GM21360 (cell line): ENCODE results near the gene HCFC2.

ENCODE experiments used
- ATAC-seq: cut with Tn5 transposase; IDR thresholded peaks from one replicate; pipeline ENCODE4 v1.9.1; 2021; ENCODE audit warnings: mild to moderate bottlenecking, moderate library complexity; ENCODE audit not compliant: unreplicated experiment

HCFC2 gene

DNA sequence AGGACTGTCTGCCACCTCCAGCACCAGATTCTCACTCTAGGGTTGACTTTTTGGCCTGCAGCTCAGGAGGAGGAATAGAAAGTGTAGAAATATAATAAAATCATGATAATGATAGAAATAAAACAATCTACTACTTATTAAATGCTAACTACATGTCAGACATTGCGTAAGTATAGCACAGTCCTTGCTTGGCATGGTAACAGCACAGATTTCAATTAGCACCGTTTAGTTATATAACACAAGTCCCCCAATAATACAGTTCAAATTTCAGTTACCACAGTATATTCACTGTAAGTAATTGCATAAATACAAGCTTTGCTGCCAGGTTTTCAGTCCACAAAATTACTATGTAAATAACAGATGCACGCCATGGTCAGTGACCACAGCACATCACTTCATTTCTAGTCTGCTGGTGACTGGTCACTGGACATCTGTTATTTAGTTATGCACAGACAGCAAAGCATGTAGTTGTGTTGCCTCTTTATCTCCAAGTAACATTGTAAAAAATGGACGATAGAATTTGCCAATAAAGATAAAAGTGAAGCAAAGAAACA, 7.8 kb upstream of the HCFC2 start:
- no peak for ATAC-seq

DNA sequence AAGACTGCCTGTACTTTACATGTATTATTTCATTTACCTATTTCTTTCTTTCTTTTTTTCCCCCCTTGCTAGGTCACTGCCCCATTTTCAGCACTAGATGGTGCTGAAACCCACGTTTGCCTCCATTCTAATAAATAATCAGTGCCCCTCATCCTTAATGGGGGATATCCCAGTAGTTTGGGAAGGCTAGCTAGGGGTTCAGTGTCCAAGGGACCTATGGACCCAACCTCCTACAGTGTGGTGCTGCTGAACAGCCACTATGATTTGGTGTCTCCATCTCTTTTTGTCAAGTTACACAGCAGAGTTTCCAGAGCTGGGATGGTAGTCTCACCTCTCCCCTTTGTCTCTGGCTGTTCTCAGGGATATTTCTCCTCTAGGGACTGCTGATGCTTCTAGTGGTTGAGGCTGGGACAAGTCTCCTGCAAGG, 6.5 kb upstream of the HCFC2 start:
- no peak for ATAC-seq

DNA sequence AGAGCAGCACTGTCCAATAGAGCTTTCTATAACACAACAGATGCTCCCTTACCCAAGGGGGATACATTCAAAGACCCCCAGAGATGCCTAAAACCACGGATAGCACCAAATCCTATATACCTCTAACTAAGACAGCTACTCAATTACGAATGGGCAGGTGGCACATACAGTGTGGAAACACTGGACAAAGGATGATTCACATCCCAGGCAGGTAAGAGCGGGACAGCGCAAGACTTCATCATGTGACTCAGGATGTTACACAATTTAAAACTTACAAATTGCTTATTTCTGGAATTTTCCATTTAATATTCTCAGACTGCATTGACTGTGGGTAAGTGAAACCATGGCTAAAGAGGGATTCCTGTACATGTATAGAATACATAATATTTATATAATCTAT, 5.5 kb upstream of the HCFC2 start:
- ATAC-seq: no peak

DNA sequence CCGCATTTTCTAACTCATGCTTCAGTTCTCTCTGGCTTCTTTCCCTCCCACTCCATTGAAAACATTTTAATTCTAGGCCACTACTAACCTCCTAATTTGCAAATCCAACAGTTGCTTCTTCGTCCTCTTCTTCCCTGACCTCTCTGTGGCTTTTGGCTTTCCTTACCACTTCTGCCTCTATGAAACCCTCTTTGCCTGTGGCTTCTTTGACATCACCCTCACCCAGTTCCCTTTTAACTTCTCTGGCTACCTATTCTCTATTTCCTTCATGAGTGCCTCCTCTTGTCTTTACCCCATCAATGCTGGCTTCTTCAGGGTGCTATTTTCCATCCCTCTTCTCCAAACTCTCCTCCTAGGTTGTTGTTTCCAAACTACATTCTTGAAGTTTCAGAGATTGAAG, 4.4 kb upstream of the HCFC2 start:
- ATAC-seq: no peak

DNA sequence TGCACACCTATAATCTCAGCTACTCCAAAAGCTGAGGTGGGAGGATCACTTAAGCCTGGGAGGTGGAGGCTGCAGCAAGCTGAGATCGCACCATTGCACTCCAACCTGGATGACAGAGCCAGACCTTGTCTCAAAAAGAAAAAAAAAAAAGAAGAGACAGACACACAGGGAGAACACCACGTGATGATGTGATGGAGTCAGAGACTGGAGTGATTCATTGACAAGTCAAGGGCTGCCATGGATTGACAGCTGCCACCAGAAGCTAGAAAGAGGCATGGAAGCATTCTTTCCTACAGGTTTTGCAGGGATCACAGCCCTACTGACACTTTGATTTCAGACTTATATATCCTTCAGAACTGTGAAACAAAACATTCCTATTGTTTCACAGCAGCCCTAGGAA, 3.5 kb upstream of the HCFC2 start:
- ATAC-seq: no peak

DNA sequence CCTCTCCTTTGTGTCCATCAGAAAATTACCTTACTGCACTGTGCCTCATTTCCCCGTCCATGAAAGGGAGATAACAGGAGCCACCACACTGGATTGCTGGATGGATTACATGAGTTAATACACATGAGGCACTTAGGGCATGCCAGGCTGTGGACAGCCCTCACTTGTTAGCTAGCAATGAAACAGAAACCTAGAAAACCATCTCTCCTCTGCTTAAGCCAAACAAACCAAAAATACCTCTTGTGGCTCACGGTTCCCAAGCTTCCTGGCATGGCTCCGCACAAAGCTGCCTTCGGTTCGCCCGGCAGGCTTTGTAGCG, 660 bp upstream of the HCFC2 start:
- peak; percentile 23 for ATAC-seq

DNA sequence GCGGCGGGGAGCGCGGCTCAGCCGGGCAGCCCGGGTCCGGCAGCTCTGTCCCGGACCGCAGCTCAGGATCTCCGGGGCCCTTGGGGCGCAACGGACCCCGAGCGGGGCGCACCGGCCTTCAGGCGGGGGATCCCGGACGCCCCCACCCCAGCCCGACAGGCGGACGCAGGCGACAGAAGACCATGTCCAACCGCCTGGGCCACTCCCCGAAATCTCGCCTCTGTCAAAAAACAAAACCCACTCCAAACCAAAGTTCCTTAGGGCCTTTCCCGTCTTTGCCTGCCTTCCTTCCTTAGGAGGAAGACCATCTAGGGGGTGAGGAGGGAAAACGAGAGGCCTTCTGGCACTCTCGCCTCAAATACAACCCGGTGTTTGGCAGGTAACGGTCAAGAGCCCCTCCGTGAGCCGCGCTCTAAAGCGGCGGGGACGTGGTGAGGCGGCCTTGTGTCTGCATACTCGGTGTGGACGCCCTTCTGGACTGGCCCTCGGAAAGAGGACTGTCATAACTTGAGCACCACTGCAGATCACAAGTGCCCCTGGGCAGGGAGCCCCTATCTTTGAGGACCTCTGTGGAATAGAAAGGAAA, 604 bp downstream of the HCFC2 start:
- ATAC-seq: peak; percentile 1

DNA sequence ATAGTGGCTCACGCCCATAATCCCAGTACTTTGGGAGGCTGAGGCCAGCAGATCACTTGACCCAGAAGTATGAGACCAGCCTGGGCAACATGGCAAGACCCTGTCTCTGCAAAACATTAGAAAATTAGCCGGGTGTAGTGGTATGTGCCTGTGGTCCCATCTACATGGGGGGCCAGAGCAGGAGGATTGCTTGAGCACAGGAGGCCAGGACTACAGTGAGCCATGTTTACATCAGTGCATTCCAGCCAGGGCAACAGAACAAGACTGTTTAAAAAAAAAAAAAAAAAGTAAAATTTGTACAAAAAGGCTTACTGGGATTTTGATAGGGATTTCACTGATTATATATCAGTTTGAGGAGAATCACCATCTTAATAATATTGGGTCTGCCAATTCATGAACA, 7.8 kb downstream of the HCFC2 start:
- ATAC-seq: no peak

DNA sequence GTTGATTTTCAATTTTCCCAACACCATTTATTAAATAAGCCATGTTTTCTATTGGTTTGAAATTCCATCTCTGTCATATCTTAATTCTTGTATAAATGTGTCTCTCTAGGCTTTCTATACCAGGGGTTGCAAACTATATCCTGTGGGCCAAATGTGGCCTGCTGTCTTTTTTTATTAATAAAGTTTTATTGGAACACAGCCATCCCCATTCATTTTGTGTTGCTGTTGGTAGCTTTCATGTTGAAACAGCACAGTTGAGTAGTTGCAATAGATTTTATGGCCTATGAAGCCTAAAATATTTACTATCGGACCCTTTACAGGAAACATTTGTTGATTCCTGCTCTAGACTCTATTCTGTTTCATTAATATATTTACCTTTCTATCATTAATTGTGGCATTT, 9.4 kb downstream of the HCFC2 start:
- no peak for ATAC-seq

DNA sequence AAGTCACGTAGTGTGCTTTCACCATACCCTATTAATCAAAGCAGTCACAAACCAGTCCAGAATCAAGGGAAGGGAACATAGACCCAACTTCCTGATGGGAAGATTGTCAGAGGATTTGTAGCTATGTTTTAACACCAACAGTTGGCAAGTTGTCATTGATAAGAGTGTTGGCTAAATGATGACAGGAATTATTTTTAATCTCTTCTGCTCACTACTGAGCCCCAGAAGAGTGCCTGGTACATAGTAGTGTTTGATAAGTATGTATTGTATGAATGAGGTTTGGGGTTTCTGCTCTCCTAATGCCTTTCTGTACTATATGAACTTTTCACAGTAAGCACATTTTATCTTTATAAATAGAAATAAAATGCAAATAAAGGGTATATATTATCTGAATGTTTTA, 14.7 kb downstream of the HCFC2 start:
- ATAC-seq: no peak

DNA sequence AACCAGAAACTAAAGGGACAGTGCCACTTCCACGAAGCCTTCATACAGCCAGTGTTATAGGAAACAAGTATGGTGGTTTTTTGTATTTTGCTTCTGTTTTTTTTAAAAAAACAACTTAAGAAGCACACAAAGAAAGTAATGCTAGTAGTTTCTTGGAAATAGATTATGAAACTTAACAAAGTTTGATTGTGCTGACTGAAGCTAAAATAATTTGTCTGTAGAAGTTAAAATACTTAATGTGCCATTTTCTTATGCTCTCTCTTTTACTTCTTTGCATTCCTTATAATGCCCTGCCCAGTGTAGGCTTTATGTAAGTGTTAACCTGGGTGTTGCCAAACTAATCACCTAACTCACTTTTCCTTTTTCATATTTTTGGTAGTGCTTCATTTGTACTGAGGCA, 16.4 kb downstream of the HCFC2 start:
- no peak for ATAC-seq

DNA sequence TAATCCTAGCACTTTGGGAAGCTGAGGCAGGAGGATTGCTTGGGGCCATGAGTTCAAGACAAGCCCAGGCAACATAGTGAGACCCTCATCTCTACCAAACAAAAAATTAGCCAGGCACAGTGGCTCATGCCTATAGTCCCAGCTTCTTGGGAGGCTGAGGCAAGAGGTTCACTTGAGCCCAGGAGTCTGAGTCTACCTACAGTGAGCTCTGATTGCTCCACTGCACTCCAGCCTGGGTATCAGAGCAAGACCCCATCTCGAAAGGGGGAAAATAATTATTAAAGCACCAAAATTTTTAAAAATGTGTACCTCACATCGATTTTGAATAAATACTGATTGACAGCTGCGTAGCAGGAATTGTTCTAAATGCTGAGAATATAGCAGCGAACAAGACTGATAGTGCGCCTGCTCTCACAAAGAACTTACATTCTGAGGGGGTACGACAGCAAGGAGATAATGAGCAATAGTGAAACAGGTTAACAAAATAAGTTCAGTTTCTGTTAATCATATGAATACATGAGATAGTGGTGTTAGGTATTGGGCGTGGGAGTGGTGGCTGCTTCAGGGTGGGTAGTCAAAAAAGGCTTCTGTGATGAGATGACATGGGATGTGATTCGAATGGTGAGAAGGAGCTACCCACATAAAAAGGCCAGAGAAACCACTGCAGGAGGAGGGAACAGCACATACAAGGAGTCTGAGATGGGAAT, 19.6 kb downstream of the HCFC2 start:
- peak; percentile 88 for ATAC-seq

DNA sequence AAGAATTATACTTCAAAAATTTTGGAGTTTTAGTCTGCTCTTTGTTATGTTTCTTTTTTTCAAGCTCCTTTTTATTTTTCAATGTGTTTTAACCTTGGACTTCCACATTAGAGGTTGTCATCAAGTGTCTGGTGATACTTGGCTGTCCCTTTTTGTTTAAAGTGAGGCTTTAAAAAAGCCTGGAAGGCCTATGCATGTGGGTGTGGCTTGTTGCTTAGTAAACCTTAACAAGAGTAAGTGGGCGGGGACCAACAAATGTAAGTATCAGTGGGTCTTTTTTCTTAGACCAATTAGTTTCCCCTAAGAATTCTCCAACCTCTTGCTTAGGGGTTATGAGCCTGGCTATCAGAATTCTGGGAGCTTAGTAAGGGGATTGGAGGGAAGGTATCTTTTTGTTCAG, 26.4 kb downstream of the HCFC2 start:
- no peak for ATAC-seq

DNA sequence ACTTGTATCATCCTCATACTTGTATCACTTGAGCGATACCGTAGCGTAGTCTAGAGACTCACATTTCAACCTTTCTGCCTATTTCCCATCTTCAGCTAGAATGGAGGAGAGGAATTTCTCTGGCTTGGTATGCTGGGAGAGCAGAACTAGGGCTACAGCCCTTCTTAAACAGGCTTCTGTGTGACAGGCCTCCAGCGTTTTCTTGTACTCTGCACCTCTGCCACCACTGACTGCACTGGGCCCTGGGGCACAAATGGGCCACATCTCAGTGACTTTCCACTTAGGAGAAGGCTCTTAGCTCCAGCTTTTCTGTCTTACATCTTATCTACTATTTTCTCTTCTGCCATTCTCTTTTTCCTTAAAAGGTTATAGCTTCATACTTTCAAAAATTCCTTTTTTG, 26.8 kb downstream of the HCFC2 start:
- no peak for ATAC-seq

DNA sequence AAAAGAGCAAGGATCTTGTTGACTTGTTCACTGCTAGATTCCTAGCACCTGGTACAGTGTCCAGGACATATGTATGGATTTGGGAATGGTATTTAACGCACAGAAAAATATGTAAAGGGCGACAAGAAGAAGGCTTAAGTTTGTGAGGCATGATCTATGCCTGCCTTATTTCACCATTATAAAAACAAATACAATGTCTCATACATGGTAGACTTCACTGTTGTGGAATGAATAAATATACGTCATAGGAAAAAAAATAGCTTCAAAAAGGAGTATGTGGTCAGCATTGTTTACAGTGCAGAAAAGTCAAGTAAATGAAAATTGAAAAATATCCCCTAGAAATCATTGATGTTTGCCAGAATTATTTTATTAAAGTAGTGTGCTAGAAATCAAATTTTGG, 30.0 kb downstream of the HCFC2 start:
- no peak for ATAC-seq

DNA sequence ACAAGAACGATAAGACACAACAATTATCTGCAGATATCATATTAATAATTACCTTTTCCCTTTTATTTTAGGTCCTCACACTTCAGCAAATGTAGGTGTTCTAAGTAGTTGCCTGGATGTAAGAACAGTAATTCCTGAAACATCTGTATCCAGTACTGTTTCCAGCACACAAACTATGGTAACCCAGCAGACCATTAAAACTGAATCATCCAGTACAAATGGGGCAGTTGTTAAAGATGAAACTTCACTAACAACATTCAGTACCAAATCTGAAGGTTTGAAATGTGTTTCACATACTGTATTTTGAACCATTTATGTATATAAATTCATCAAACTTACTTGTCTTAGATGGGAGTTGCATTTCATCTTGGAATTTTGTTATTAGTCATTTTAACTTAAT, 31.0 kb downstream of the HCFC2 start:
- no peak for ATAC-seq

DNA sequence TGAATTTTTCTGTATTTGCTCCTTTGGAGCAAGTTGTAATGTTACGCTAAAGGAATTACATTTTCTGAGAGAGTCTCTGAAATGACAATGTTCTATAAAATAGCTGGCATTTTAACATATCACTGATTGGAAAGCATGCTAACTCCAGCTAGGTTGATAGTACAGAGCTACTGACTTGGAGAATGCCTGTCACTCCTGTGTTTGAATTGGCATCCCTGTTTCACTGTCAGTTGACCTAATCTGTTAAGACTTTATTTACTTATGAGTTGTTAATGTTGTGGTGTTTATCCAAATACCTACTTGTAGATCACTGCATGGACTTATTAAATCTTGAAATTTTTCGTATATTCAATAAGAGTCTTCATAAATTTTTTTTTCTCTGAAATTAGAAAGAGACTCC, 33.6 kb downstream of the HCFC2 start:
- no peak for ATAC-seq

DNA sequence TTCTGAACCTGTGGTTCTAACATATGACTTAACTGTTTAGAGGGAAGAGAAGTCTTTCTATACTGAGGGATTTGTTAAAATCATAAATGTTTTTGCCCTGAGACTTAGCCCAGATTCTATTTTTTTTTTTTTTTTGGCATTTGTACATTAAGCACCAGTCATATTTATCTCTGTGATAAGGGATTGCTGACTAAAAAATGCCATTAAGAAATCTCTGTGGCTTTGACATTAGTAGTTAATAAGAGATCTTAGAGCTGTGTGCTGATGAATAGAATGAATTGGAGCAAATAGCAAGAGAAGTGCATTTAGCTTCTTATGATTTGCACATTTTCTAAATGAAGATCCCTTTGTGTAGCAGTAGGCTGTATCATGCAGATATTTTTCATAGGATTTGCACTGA, 41.1 kb downstream of the HCFC2 start:
- ATAC-seq: no peak

DNA sequence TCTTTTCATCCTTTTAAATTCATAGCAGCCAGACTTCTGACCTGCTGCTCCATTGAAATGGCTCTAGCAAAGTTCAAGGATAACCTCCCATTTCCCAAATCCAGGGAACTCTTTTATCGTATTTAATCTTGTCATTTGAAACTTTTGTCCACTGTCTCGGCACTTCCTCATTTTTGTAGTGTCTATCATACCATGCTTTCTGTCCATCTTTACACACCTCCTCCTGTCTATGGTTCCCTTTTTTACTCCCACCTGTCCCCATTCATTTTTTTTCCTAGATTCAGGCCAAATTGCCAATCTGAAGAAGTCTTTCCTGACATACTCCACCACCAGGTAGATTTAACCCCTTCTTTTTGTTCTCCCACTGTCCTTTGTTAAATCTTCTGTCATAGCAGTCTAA, 42.6 kb downstream of the HCFC2 start:
- no peak for ATAC-seq

DNA sequence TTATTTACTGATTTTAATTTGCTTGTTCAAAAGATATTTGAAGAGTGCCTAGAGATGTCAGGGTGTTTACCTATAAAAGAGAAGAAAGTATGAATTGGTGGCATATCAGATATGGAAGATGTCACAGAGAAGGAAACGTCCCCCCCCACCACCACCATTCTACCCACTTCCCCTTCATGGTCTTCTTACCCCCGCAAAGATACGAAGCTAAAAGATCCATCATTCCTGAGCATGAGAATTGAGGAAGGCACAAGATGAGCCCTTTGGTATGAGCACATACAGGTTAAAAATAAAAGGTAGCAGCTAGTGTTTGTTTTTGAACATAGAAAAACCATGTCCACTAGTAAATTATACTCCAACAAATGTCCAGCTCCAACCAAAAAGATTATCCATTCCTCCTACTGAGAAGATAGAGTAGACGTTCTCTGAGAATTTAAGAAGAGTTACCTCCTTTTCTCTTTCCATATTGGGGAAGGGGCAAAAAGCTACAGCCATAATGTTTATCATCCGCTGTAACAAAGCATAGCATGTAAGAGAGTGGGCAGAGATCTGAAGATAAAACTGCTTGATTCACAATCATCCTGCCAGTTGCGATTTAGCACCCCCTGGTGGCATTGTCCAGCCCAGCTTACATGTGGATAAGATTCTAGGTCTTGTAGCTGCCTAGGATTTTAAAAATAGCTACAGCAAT, 44.6 kb downstream of the HCFC2 start:
- peak; percentile 59 for ATAC-seq

DNA sequence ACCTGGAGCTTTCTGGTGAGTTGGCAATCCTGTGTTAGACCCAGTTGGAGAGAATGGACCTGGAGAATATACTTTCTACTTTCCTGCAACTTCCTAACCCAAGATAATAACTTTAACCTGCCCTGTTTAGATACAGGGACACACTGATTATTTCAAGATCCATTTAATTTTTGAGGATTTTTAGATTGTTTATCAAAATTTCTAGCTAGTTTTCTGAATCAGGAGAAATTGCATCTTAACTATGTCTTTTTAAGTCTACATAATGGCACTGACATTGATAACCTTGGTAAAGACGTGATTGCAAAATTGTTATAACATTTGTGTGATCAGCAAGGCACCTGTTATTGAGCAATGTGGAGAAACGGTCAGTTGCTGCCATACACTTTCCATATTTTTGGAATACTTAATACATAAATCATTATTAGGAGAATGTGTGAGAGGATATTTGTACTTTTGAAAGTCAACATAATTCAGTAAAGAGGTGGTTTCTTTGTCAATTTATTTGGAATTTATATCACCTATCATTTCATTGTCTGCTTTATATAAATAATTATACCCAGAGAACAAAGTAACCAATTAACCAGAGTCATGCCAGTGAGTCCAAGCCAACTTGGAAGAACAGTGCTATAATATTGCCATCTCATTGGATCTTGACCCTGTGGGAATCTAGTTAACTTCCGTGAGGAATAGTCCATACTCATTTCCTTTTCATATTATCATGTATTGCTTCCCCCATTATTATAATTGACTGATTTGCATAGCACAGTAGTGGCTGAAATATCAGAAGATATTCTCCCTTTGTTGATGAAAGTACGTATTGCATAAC, 45.3 kb downstream of the HCFC2 start:
- no peak for ATAC-seq
